SU-DHL-6 (cell line): ENCODE measurements around the gene SKA3.

Source experiments
- H2AFZ ChIP-seq: fragments of 200-600 bp; sonication (generic); 2 replicates; pipeline ENCODE4 v1.6.1; 2014; ENCODE audit warnings: low read depth, mild to moderate bottlenecking, moderate library complexity, mixed read lengths, antibody characterized with exemption, low read length; ENCODE audit not compliant: severe bottlenecking
- H3F3A ChIP-seq: fragments of 200-600 bp; shearing (Covaris generic); 2 replicates; pipeline ENCODE4 v1.6.0; 2016; ENCODE audit warnings: antibody characterized with exemption, mild to moderate bottlenecking; ENCODE audit not compliant: insufficient read depth
- H3K27ac ChIP-seq: fragments of 200-600 bp; sonication (generic); 2 replicates; pipeline ENCODE4 v1.5.1; 2016; ENCODE audit warnings: low read depth, mild to moderate bottlenecking, low read length, moderate library complexity, mixed read lengths
- H3K27me3 ChIP-seq: fragments of 200-600 bp; sonication (generic), shearing (Covaris generic); 2 replicates; pipeline ENCODE4 v1.6.0; 2014; ENCODE audit warnings: mild to moderate bottlenecking, low read length
- H3K36me3 ChIP-seq: fragments of 200-600 bp; sonication (generic); 2 replicates; pipeline ENCODE4 v1.6.1; 2014; ENCODE audit warnings: mild to moderate bottlenecking, low read length, mixed read lengths
- H3K4me2 ChIP-seq: fragments of 300-600, 200-600 bp; shearing (Covaris generic), sonication (generic); 2 replicates; pipeline ENCODE4 v1.6.0; 2014; ENCODE audit warnings: low read length, low read depth, mild to moderate bottlenecking; ENCODE audit not compliant: poor library complexity, severe bottlenecking
- H3K4me3 ChIP-seq: fragments of 200-600 bp; sonication (generic); 2 replicates; pipeline ENCODE4 v1.5.1; 2014; ENCODE audit warnings: antibody characterized with exemption, low read length, mild to moderate bottlenecking, mixed read lengths; ENCODE audit not compliant: insufficient read depth, poor library complexity, severe bottlenecking
- H3K79me2 ChIP-seq: fragments of 200-600 bp; sonication (generic); 2 replicates; pipeline ENCODE4 v1.6.1; 2014; ENCODE audit warnings: mild to moderate bottlenecking, low read length, moderate library complexity; ENCODE audit not compliant: insufficient read depth
- H3K9ac ChIP-seq: fragments of 200-600 bp; sonication (generic); 2 replicates; pipeline ENCODE4 v1.7.0; 2014; ENCODE audit warnings: mild to moderate bottlenecking, low read length
- H3K9me2 ChIP-seq: fragments of 200-600 bp; sonication (generic); replicated peaks from 2 replicates; pipeline ENCODE4 v1.6.1; 2014; ENCODE audit warnings: low read length; ENCODE audit not compliant: insufficient read depth
- H3K9me3 ChIP-seq: fragments of 200-600 bp; sonication (generic); 2 replicates; pipeline ENCODE4 v1.6.1; 2014; ENCODE audit warnings: low read length, mixed read lengths; ENCODE audit not compliant: insufficient read depth
- H4K20me1 ChIP-seq: fragments of 200-600 bp; sonication (generic); 2 replicates; pipeline ENCODE4 v1.6.1; 2014; ENCODE audit warnings: low read depth, mild to moderate bottlenecking, antibody characterized with exemption, low read length, moderate library complexity, mixed read lengths
- CTCF ChIP-seq: fragments of 200-600 bp; sonication (generic); IDR thresholded peaks from one replicate; pipeline ENCODE4 v1.5.1; 2017; ENCODE audit warnings: antibody characterized with exemption, mild to moderate bottlenecking, low read length, moderate library complexity; ENCODE audit not compliant: insufficient read depth, poor library complexity, severe bottlenecking
- EZH2phosphoT487 ChIP-seq: fragments of 200-600 bp; sonication (generic), shearing (Covaris generic); conservative IDR thresholded peaks from 2 replicates; pipeline ENCODE4 v1.6.1; 2018; ENCODE audit warnings: mild to moderate bottlenecking, antibody characterized with exemption, low read length, moderate library complexity, mixed read lengths

Gene SKA3

GRCh38 chr13:21104199-21105019 lies 71.9 kb downstream of the SKA3 start:
- H3K4me3 ChIP-seq = no peak overlapping the region
- H3K9me2 ChIP-seq = no peaks in the 10 kb centered on the region
- no peaks in the 10 kb centered on the region for H3K9me3 ChIP-seq
- no peaks in the 10 kb centered on the region for H3F3A ChIP-seq
- no peaks in the 10 kb centered on the region for H4K20me1 ChIP-seq
- no peaks in the 10 kb centered on the region for H3K79me2 ChIP-seq
- no peak overlapping the region for H3K27ac ChIP-seq
- H3K9ac ChIP-seq = no peak overlapping the region
- TF ChIP-seq EZH2phosphoT487 = no peak
- TF ChIP-seq CTCF = no peak
- no peaks in the 10 kb centered on the region for H3K27me3 ChIP-seq
- H3K4me2 ChIP-seq = no peak overlapping the region
- no peaks in the 10 kb centered on the region for H3K36me3 ChIP-seq
- no peak overlapping the region for H2AFZ ChIP-seq
